ENCODE data around the gene SLC16A2.
"Not testable (repeated sequence)": the region's sequence is repeated elsewhere in the genome, so short reads cannot be mapped to it uniquely, and the experiment has no call there.

Gene SLC16A2

DNA sequence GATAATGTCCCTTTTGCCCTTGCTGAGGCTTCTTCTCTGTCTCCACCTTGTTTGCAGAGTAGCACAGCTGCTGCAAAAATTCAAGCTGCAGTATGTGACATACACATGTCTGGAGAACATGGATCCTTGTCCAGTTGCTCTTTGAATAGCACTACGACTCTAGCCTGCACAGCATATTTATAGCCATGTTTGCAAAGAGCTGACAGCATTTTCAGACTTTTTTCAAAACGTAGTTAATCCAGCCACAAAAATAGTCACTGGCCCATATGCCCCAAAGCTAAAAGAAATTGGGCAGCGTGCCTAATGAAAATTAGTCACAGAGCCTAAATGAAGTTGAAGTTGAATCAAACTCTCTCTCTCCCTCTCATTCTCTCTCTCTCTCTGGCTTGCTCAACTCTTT lies 17.5 kb downstream of the SLC16A2 start:
- Histone ChIP-seq H4K20me1 (0 out of 2 replicates have a peak, but pooled peaks cover 2% of the 10 kb centered on the region), H3K27ac (no peak overlapping the region), H3K4me1 (no peaks in the 10 kb centered on the region), H3K9ac (no peak overlapping the region), H3K27me3 (peaks cover 88% of the 10 kb centered on the region), H3K36me3 (no peaks in the 10 kb centered on the region), H3K4me3 (no peak overlapping the region), H3K9me3 (no peaks in the 10 kb centered on the region), H3K4me2 (no peak overlapping the region)
- TF ChIP-seq Cebpa-rat (IDR thresholded peaks at IDR 0.05): no peak

DNA sequence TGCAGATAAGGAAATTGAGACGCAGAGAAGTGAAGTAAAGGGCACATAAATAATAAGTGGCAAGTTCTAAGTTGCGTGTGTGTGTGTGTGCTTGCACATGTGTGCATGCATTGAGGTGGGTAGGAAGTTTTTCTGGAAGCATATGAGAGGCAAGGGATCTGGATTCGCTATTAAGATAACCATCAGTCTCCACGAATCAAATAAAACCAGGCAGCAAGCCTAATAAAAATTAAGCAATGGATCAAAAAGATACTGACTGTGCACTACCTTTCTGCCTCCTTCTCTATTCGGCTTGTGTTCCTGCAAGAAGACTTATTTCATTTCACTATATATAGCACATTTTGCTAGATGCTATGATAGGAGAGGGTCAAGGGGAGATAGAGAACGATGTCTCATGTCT lies 23.8 kb downstream of the SLC16A2 start:
- peaks cover 98% of the 10 kb centered on the region for H3K27me3 ChIP-seq

DNA sequence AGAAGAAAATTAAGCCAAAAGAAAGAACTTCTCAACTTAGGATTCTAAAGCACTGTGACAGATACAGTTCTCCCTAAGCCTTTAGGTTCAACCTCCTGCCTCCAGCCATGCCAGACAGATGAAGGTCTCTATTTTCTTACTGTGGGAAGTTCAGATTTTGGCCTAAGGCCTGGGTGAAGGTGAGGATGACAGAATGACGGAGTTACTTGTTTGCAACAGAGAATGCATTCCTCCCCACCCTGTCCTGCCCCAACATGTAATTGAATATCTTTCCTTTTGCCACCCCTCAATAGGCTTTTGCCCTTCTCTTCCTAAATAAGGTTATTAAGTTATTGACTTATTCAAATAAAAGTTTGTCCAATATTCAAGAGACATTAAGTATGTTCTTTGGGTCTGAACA lies 25.6 kb downstream of the SLC16A2 start:
- Histone ChIP-seq H3K4me1 (peaks cover 8% of the 10 kb centered on the region), H3K27me3 (peaks cover 100% of the 10 kb centered on the region), H3K4me2 (no peak overlapping the region), H3K4me3 (no peak overlapping the region), H3K27ac (no peak overlapping the region), H3K9ac (no peak overlapping the region), H4K20me1 (peaks cover 25% of the 10 kb centered on the region), H3K9me3 (no peaks in the 10 kb centered on the region), H3K36me3 (no peaks in the 10 kb centered on the region)
- no peak for TF ChIP-seq Cebpa-rat (IDR thresholded peaks at IDR 0.05)

More for the DNA sequence above, 23.8 kb downstream of the SLC16A2 start:
- Histone ChIP-seq H3K9ac (no peak overlapping the region), H3K4me1 (peaks cover 8% of the 10 kb centered on the region), H3K27ac (no peak overlapping the region), H3K9me3 (no peaks in the 10 kb centered on the region), H3K36me3 (no peaks in the 10 kb centered on the region), H3K4me2 (no peak overlapping the region), H3K4me3 (no peak overlapping the region), H4K20me1 (peaks cover 25% of the 10 kb centered on the region)
- no peak for TF ChIP-seq Cebpa-rat (IDR thresholded peaks at IDR 0.05)

DNA sequence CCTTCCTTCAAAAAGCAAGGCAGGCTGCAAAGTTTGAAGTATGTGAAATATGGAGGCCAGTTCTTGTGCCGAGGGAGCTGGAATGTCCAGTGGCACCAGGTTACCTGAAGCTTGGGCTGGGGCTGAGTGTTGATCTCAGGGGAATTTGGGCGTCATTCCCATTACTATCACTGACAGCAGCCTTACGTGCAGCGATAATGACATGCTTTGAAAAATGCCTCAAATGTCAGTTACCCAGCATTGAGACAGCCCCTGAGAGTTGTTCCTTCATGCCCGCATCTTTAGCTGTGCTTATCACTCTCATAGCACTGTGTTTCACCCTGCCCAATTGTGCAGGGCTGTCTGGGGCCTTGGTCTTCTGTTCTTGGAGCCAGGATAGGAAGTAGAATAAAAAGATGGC lies 27.4 kb downstream of the SLC16A2 start:
- no peaks in the 10 kb centered on the region for H3K36me3 ChIP-seq
- no peak overlapping the region for H3K9ac ChIP-seq
- no peak overlapping the region for H3K4me2 ChIP-seq
- H3K27ac ChIP-seq: no peak overlapping the region
- TF ChIP-seq Cebpa-rat (IDR thresholded peaks at IDR 0.05): no peak
- H3K4me1 ChIP-seq: peaks cover 8% of the 10 kb centered on the region
- no peak overlapping the region for H3K4me3 ChIP-seq
- peaks cover 94% of the 10 kb centered on the region for H3K27me3 ChIP-seq
- H4K20me1 ChIP-seq: peaks cover 24% of the 10 kb centered on the region
- no peaks in the 10 kb centered on the region for H3K9me3 ChIP-seq

DNA sequence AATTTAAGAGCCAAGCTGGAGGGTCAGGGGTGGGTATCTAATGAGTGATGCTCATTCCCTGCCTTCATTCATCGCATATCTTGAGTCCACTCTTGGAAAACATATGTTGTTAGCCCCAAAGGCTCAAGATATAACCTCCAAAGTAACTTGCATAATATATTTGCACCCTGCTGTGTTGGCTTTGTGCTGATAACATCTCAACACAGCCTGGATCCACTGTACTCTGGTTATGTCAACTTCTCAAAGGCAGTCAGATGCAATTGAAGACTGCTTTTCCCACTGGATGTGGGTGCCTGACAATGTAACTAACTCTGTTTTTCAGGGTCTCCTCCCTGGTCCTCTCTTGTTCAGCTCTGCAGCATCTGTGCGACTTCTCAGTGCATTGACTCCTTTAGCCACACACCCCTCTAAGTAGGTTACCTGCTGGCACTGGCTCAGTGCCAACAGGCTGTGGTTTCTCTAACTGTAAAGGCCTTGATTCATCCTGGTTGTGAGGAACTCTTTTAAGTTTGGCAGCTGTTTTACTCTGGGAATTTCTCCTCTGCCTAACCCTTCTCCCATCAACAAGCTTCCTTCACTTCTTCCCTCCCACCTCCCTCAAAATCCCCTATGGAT lies 28.1 kb downstream of the SLC16A2 start:
- Histone ChIP-seq H3K4me2 (no peak overlapping the region), H3K9ac (no peak overlapping the region), H3K9me3 (no peaks in the 10 kb centered on the region), H3K36me3 (no peaks in the 10 kb centered on the region), H3K4me3 (no peak overlapping the region), H3K4me1 (peaks cover 8% of the 10 kb centered on the region), H3K27me3 (peaks cover 87% of the 10 kb centered on the region), H4K20me1 (peaks cover 17% of the 10 kb centered on the region), H3K27ac (no peak overlapping the region)
- TF ChIP-seq Cebpa-rat (IDR thresholded peaks at IDR 0.05): no peak

DNA sequence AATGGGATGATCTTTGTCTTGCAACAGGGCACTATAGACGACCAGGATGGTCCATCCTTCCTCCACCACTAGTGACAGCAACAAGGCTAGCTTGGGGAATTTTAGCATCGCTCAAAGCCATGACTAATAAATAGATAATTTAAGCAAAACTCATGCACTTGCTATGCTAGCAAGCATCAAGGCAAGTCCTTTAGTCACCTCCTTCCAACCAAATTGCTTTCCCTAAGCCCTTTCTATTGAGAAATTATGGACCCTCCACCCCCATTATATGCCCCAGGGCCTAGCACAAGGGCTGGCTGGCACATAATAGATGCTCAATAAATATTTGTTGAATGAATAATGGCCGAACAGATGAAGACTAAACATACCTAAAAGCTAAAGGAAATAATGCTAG lies 28.6 kb downstream of the SLC16A2 start:
- peaks cover 17% of the 10 kb centered on the region for H4K20me1 ChIP-seq
- H3K4me1 ChIP-seq: peaks cover 8% of the 10 kb centered on the region
- no peak overlapping the region for H3K4me3 ChIP-seq
- H3K9ac ChIP-seq: no peak overlapping the region
- H3K4me2 ChIP-seq: no peak overlapping the region
- no peak for TF ChIP-seq Cebpa-rat (IDR thresholded peaks at IDR 0.05)
- H3K27ac ChIP-seq: no peak overlapping the region
- H3K36me3 ChIP-seq: no peaks in the 10 kb centered on the region
- no peaks in the 10 kb centered on the region for H3K9me3 ChIP-seq
- peaks cover 82% of the 10 kb centered on the region for H3K27me3 ChIP-seq

DNA sequence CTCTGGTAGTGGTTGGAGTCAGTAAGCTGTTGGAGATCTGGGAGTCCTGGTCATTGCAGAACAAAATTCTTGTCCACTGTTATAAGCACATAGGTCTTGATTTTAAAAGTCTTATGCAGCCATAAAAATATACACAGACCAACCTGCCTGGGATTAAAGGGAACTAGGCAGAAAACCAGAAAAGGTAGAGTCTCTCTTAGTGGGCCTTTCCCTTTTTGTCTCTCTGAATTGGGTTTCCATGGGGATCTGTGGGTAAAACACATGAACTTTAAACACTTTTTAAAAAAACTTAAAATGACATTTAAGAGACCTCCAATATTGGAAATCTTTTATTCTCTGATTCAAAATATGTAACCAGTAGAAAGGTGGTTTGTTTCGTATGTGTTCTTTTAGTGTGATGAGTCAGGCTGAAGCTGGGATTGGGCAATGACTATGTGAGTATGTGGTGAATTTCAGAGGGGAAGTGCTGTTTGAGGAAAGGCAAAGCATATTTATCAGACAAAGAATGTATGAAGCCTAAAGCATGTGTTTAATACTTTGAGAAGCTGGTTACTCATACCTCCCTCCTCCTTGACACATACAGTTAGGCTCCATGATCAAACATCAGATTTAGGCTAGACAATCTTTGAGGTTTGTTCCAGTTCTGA lies 29.6 kb downstream of the SLC16A2 start:
- peaks cover 3% of the 10 kb centered on the region for H3K4me1 ChIP-seq
- peaks cover 80% of the 10 kb centered on the region for H3K27me3 ChIP-seq
- TF ChIP-seq Cebpa-rat (IDR thresholded peaks at IDR 0.05): no peak
- no peak overlapping the region for H3K9ac ChIP-seq
- H4K20me1 ChIP-seq: peaks cover 12% of the 10 kb centered on the region
- H3K27ac ChIP-seq: no peak overlapping the region
- H3K4me2 ChIP-seq: no peak overlapping the region
- no peak overlapping the region for H3K4me3 ChIP-seq
- H3K9me3 ChIP-seq: no peaks in the 10 kb centered on the region
- no peaks in the 10 kb centered on the region for H3K36me3 ChIP-seq

DNA sequence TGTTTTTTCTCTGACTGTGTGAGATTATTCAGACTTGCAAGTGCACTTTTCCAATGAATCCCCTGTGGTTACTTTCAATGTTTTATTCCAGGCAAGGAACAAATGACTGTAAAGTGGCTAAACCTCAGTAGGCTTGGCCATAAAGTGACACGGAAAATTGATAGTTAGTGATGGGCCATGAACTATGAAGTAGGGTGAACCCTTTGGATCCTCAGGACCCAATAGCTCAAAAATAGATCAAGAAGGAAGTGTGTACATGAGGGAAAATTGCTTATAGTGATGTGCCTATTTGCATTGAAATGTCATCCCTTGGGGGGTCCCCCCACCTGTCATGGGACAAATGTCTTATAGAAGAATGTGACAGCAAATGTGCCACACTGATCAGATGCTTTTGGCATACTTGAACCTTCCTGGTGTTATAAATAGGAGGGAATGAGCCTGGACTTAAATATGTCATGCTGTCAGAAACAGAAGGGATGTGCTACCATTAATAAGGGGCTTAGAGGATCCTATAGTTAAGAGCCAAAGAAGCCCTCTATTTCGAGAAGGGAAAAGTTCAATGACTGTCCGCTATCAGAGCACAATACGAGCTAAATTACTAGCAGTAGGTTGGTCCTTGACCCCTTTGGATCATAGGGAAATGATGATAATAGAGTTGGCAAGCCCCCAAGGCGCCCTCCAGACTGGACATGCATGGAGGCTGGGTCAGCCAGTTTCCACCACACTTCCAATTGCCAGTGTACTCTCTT lies 30.3 kb downstream of the SLC16A2 start:
- Histone ChIP-seq H3K27ac (no peak overlapping the region), H3K9ac (no peak overlapping the region), H3K4me2 (no peak overlapping the region), H3K4me1 (no peaks in the 10 kb centered on the region), H3K36me3 (no peaks in the 10 kb centered on the region), H3K27me3 (peaks cover 79% of the 10 kb centered on the region), H4K20me1 (peaks cover 10% of the 10 kb centered on the region), H3K9me3 (no peaks in the 10 kb centered on the region), H3K4me3 (no peak overlapping the region)
- no peak for TF ChIP-seq Cebpa-rat (IDR thresholded peaks at IDR 0.05)

DNA sequence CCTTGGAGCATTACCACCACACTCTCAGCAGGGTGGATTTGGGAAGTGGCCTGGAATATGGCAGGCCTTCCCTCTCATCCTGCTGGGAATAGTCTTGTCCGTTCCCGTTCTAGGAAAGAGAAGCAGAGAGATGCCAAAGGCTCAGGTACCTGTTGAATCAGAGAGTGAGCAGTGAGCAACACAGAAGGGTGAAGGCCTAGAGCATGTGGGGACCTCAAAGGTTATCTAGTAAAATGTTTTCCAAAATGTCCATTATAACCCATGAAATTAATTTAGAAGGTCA lies 30.8 kb downstream of the SLC16A2 start:
- no peaks in the 10 kb centered on the region for H3K36me3 ChIP-seq
- H3K4me1 ChIP-seq: no peaks in the 10 kb centered on the region
- TF ChIP-seq Cebpa-rat (IDR thresholded peaks at IDR 0.05): no peak
- no peak overlapping the region for H3K27ac ChIP-seq
- H3K9me3 ChIP-seq: no peaks in the 10 kb centered on the region
- no peak overlapping the region for H3K9ac ChIP-seq
- H3K4me3 ChIP-seq: no peak overlapping the region
- H3K4me2 ChIP-seq: no peak overlapping the region
- peaks cover 79% of the 10 kb centered on the region for H3K27me3 ChIP-seq
- peaks cover 10% of the 10 kb centered on the region for H4K20me1 ChIP-seq

DNA sequence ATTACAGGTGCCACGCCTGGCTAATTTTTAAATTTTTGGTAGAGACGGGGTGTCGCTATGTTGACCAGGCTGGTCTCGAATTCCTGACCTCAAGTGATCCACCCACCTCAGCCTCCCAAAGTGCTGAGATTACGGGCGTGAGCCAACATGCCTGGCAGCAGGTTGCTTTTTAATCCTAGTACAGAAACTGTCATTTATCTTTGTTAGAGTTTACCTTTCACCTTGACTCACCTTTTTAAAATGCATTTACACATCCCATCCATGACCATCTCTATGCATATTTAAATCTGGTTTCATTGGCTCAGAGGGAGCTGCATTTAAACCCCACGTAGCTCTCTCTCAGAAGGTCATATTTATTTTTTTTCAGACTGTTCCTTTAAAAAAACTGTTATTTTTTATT lies 31.9 kb downstream of the SLC16A2 start:
- H3K27ac ChIP-seq: no peak overlapping the region
- H3K9me3 ChIP-seq: no peaks in the 10 kb centered on the region
- H3K4me1 ChIP-seq: no peaks in the 10 kb centered on the region
- H3K9ac ChIP-seq: no peak overlapping the region
- no peaks in the 10 kb centered on the region for H3K36me3 ChIP-seq
- no peak overlapping the region for H3K4me3 ChIP-seq
- no peak overlapping the region for H3K4me2 ChIP-seq
- H3K27me3 ChIP-seq: peaks cover 79% of the 10 kb centered on the region
- H4K20me1 ChIP-seq: peaks cover 10% of the 10 kb centered on the region
- no peak for TF ChIP-seq Cebpa-rat (IDR thresholded peaks at IDR 0.05)

DNA sequence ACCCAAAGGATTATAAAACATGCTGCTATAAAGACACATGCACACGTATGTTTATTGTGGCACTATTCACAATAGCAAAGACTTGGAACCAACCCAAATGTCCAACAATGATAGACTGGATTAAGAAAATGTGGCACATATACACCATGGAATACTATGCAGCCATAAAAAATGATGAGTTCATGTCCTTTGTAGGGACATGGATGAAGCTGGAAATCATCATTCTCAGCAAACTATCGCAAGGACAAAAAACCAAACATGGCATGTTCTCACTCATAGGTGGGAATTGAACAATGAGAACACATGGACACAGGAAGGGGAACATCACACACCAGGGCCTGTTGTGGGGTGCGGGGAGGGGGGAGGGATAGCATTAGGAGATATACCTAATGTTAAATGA lies 32.9 kb downstream of the SLC16A2 start:
- not testable (repeated sequence) for H3K27ac ChIP-seq, H3K4me3 ChIP-seq, H4K20me1 ChIP-seq, H3K4me1 ChIP-seq, H3K9ac ChIP-seq, H3K9me3 ChIP-seq, H3K4me2 ChIP-seq, H3K36me3 ChIP-seq
- H3K27me3 ChIP-seq: peaks cover 76% of the 10 kb centered on the region
